Non-pigmented ciliary epithelial cell (primary cell): ENCODE measurements around the gene ANKRD29.
"Not testable (repeated sequence)": the region's sequence is repeated elsewhere in the genome, so short reads cannot be mapped to it uniquely, and the experiment has no call there.

Experiments
- DNase-seq: peaks from one replicate; pipeline ENCODE4 v3.0.0-alpha.2; 2010; ENCODE audit warnings: low read depth

The ANKRD29 gene

DNA sequence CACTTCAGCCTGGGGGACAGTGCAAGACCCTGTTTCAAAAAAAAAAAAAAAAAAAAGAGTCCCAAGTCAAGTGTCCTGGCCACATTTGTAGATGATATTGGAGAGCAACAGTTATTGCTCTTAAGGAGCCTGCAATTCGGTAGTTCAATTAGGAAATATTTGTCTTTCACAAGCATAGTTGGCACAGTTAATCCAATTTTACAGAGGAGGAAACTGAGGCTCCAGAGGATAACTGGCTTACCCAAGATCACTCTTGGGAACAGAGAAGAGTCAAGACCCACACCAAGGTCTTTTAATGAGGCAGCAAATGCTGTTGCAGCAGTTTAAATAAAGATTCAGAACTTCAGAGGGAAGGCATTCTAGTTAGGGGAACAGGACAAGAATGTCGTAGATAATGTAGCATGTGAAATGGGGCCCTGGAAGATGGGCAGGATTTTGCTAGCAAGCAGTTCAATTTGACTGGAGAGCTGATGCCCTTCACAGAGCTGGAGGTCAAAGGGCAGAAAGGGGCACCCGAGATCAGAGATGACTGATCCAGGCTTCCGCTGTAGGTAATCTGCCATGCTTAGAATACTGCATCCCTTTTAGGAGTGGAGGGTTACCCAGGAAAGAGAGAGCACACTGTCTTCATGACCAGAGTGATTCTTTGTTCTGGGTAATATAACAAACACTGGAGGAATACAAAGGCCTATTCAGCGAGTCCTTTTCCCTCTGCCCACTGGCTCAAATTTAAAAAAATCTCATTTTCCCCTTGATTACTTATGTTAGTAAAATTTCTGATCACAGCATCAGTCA lies 79.4 kb downstream of the ANKRD29 start:
- no peak for DNase-seq

- peak; percentile 67 for DNase-seq
Measured at GRCh38 chr18:23580677-23581367, 81.9 kb downstream of the ANKRD29 start.

DNA sequence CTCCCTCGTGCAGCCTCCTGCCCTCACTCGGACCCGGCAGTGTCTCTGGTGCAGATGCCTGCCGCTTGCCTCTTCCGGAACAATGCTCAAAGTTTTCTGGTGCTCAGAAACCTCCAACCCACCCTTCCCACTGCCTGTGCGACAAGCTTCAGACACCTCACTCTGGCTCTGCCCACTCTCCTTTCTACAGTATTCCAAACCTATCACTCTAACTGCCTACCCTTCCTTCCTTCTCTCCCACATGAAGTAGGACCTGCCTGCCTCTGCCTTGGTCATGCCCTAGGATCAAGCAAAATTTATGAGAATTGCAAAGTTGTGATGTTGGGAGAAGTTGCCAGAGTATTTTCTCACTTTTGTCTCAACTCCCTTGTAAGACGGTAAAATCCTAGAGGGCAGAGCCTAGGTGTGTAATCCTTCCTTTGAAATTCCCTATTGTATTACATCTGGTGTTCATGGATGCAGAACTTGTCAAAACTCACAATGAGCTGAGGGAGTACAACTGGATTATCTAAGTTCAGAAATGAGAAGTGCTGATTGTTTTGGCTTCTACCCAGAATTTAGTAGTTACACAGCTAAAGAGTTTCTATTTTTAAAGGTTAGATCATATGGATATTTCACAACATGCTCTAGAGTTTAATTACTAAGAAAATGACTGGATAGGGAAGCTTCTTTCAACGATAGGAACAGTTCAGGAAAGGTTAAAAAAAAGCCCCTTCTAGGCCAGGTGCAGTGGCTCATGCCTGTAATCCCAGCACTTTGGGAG lies 83.6 kb downstream of the ANKRD29 start:
- DNase-seq: no peak

DNA sequence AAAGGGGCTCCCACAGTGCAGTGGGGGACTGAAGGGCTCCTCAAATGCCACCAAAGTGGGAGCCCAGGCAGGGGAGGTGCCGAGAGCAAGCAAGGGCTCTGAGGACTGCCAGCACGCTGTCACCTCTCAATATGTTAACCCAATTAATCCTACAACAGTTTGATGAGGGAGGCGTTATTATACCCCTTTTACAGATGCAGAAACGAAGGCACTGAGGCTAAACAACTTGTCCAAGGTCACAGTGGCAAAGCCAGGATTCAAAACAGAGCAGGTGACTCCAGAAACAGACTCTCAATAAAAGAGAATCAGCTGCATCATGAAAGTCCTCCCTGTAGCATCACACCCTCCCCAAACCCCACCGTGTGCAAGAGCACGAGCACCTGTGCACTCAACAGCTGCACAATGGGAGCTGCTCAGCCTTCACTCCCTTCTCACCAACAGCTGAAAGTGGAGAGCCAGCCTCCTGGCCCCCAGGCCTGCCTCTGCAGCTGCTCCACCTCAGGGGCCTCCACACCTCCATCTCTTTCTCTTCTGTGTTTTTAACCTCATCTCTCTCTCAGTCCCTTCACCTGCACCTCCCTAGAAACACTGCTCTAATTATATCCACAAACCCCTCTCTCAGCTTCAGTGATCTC lies 84.5 kb downstream of the ANKRD29 start:
- no peak for DNase-seq

GRCh38 chr18:23577521-23577920 lies 85.2 kb downstream of the ANKRD29 start:
- not testable (repeated sequence) for DNase-seq

DNA sequence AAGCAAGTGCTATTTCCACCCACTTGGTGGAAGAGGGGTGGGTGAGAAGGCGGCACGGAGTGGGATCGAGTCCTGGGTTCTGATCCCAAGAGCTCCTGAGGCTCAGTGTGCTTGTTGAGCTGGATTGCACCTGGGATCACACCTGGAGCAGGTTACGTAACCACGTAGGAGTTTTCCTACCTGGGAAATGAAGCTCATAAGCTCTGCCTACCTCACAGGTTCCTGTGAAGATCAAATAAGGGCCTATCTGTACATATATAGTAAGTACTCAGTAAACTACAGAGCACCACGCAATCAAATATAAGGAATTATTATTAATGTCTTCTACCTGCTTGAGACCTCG lies 87.4 kb downstream of the ANKRD29 start:
- DNase-seq: no peak

- DNase-seq: no peak
Measured at GRCh38 chr18:23574611-23575308, 88.0 kb downstream of the ANKRD29 start.

- peak; percentile 52 for DNase-seq
Measured at GRCh38 chr18:23573626-23574431, 88.9 kb downstream of the ANKRD29 start.

DNA sequence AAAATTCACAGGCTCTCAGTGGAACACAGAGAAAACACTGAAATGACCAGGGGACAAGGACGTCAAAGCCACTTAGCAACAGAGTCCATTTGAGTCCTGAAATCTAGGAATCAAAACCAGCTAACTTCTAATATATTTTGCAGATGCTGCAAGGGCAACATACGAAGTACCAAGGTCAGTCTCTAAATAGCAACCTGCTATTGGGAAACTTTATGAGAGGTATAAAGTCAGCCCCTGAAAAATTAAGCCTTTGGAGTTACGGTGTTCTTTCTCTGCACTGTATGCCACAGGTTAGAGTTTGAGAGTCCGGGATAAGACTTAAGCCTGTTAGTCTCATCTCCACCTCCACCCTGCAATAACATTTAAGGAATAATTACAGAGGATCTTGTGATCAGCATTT lies 89.7 kb downstream of the ANKRD29 start:
- no peak for DNase-seq

DNA sequence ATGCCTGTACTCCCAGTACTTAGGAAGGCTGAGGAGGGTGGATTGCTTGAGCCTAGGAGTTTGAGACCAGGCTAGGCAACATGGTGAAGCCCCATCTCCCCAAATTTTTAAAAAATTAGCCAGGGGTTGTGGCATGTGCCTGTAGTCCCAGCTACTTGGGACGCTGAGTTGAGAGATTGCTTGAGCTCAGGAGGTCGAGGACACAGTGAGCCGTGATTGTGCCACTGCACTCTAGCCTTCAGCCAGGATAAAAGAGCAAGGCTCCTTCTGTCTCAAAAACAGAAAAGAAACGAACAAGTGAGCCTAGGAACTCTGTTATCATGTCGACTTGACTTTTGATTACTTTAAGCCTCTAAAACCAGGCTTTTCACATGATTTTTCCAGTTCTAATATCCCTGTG lies 90.1 kb downstream of the ANKRD29 start:
- no peak for DNase-seq

- no peak for DNase-seq
Measured at GRCh38 chr18:23572012-23572411, 90.7 kb downstream of the ANKRD29 start.

DNA sequence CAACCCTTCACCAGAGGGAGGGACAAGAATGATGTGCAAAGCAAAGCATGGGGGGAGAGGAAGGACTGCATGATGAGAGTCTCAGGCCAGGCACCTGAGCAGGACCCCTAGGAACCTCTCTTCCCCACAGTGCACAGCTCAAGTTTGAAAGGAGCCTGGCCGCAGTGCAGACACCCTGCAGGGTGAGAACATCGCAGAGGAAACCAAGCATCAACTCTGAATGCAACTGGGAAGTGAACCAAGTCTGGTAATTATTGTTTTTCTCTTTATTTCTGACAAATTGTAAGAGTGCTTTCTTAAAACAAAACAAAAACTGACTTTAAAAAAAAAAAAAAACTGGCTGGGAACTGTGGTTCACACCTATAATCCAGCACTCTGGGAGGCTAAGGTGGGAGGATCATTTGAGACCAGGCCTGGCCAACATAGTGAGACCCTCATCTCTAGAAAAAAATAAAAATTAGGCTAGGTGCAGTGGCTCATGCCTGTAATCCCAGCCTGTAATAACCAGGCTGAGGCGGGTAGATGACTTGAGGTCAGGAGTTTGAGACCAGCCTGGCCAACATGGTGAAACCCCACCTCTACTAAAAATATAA lies 91.7 kb downstream of the ANKRD29 start:
- DNase-seq: no peak

DNA sequence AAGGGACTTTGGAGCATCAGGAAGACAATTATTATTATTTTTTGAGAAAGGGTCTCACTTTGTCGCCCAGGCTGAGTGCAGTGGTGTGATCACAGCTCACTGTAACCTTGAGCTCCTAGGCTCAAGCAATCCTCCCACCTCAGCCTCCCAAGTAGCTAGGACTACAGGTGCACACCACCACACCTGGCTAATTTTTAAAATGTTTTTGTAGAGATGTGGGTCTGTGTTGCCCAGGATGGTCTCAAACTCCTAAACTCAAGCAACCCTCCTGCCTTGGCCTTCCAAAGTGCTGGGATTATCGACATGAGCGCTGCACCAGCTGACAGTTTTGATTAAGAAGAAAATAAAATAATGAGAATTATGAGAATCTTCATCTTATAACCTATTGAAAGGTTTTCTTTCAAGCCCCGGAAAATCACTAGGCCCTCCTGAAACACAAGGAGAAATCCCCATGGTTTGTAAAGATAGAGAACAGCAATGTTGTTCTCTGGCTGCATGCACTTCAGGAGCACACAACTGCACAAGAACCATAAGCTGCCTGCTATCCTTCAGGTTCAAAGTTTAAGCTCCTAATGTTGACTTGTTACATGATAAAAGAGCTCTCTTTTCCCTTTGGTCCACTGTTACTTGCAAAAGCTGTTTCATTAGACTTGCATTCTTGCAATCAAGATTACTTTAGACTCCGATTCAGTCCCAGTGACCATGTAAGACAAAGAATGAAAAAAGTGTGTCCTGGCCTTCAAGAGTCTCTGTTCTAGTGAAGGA lies 93.2 kb downstream of the ANKRD29 start:
- DNase-seq: no peak

GRCh38 chr18:23568281-23569138 lies 94.2 kb downstream of the ANKRD29 start:
- DNase-seq: no peak

DNA sequence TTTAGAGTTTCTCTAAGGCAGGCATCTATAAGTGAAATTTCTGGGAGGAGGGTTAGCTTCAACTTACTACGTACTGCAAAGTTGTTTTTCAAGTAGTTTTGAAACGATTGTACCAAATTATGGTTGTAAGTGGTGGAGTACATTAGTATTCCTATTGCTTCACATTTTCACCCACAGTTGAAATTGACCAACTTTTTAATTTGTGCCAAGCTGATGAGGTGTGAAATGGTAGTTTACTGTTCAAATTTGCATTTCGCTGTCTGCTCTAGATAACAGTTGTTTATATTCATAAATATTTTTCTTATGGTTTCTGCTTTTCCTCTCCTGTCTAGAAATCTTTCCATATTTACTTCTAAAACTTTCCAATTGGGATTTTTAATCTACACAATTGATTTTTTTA lies 95.0 kb downstream of the ANKRD29 start:
- DNase-seq: no peak

- DNase-seq: no peak
Measured at GRCh38 chr18:23565916-23566547, 96.7 kb downstream of the ANKRD29 start.

DNA sequence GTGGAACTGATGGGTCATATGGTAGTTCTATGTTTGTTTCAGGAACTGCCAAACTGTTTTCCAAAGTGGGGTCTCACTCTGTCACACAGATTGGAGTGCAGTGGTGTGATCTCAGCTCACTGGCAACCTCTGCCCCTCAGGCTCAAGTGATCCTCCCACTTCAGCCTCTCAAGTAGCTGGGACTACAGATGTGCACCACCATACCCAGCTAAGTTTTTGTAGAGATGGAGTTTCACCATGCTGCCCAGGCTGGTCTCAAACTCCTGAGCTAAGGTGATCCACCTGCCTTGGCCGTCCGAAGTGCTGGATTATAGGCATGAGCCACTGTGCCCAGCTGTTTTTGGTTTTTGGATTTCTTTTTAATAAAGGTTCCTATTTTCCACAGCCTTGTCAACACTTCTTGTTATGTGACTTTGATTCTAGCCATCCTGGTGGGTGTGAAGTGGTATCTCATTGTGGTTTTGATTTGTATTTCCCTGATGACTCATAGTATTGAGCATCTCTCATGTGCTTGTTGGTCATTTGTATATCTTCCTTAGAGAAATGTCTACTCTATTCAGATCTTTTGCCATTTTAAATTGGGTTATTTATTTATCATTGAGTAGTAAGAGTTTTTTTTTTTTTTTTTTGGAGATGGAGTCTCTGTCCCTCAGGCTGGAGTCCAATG lies 99.2 kb downstream of the ANKRD29 start:
- peak; percentile 46 for DNase-seq

- no peak for DNase-seq
Measured at GRCh38 chr18:23560186-23560585, 102.5 kb downstream of the ANKRD29 start.
